Loucy (cell line): Measurements from ENCODE around the gene DNAAF8.

Experiments used
- CTCF ChIP-seq: fragments of 200-600 bp; sonication (generic); conservative IDR thresholded peaks from 2 replicates; pipeline ENCODE4 v1.5.1; 2014; ENCODE audit warnings: mild to moderate bottlenecking, antibody characterized with exemption, low read length
- EZH2phosphoT487 ChIP-seq: fragments of 200-600 bp; IDR thresholded peaks from 2 replicates; pipeline ENCODE4 v1.6.1; 2018; ENCODE audit warnings: antibody characterized with exemption, mild to moderate bottlenecking, moderate library complexity, borderline replicate concordance

GRCh38 chr16:4769306-4769638 lies 34.9 kb downstream of the DNAAF8 start:
- TF ChIP-seq CTCF = no peak
- no peak for TF ChIP-seq EZH2phosphoT487
